K562 (cell line): Measurements from ENCODE around the gene WDR27. TPM values are rescaled to one million over a fixed set of nuclear protein-coding genes. Genes with fewer than 3 reads are reported as not detected.

ENCODE experiments used
- BRF2 ChIP-seq: IDR thresholded peaks from 3 replicates; pipeline ENCODE4 v1.6.1; 2011; ENCODE audit warnings: borderline replicate concordance, mild to moderate bottlenecking; ENCODE audit not compliant: insufficient read length, insufficient read depth
- FOXA3 ChIP-seq, 2 experiments: fragments of 450-650 bp in 1 of 2; sonication (generic) in 1 of 2; formaldehyde crosslinking; IDR thresholded peaks in 1 of 2; conservative IDR thresholded peaks in 1 of 2; 2 replicates each; pipeline versions ENCODE4 v1.4.0 to v1.8.0; 2020 to 2022; ENCODE audit warnings: mild to moderate bottlenecking in 2 of 2, missing genetic modification reagents in 1 of 2
- HOMEZ ChIP-seq: fragments of 250-450 bp; sonication (Bioruptor Pico); IDR thresholded peaks from 2 replicates; pipeline ENCODE4 v1.4.0; 2020; ENCODE audit warnings: mild to moderate bottlenecking, moderate library complexity
- KAT8 ChIP-seq: fragments of 450-650 bp; IDR thresholded peaks from 2 replicates; pipeline ENCODE4 v1.6.1; 2016; ENCODE audit warnings: low read depth, mild to moderate bottlenecking
- NCOA1 ChIP-seq: fragments of 450-650 bp; IDR thresholded peaks from 2 replicates; pipeline ENCODE4 v1.6.1; 2016; ENCODE audit warnings: low read depth
- NR4A1 ChIP-seq, 2 experiments: fragments of 250-450 bp in 1 of 2; fragments of 450-650 bp in 1 of 2; sonication (Bioruptor Pico) in 1 of 2; IDR thresholded peaks; 2 replicates each; pipeline versions ENCODE4 v1.4.0 to v1.6.1; 2016 to 2020; ENCODE audit warnings: mild to moderate bottlenecking in 2 of 2, missing compliant biosample characterization in 1 of 2, missing genetic modification characterization in 1 of 2, moderate library complexity in 1 of 2
- TEAD4 ChIP-seq, 2 experiments: sonication (generic) in 1 of 2; formaldehyde crosslinking in 1 of 2; IDR thresholded peaks; 2 replicates each; pipeline versions ENCODE4 v1.6.1 to v1.8.0; 2012 to 2022; ENCODE audit warnings: borderline replicate concordance in 1 of 2, inconsistent platforms in 1 of 2, low read length in 1 of 2, mild to moderate bottlenecking in 1 of 2, missing genetic modification reagents in 1 of 2
- ZNF239 ChIP-seq: fragments of 250-450 bp; sonication (Bioruptor Pico); IDR thresholded peaks from 2 replicates; pipeline ENCODE4 v1.4.0; 2020; ENCODE audit warnings: mild to moderate bottlenecking
- ZNF3 ChIP-seq: fragments of 250-450 bp; sonication (Bioruptor Pico); IDR thresholded peaks from 2 replicates; pipeline ENCODE4 v1.5.0; 2021; ENCODE audit warnings: mild to moderate bottlenecking, moderate library complexity
- ZNF407 ChIP-seq: fragments of 450-650 bp; IDR thresholded peaks from 2 replicates; pipeline ENCODE4 v1.6.1; 2016; ENCODE audit warnings: low read depth
- ZNF408 ChIP-seq: fragments of 250-450 bp; sonication (Bioruptor Pico); IDR thresholded peaks from 2 replicates; pipeline ENCODE4 v1.4.0; 2020; ENCODE audit warnings: low read depth, mild to moderate bottlenecking, moderate library complexity
- ZNF830 ChIP-seq: fragments of 250-450 bp; sonication (Bioruptor Pico); IDR thresholded peaks from 2 replicates; pipeline ENCODE4 v1.5.0; 2021; ENCODE audit warnings: mild to moderate bottlenecking
- polyA plus RNA-seq, 8 experiments: library from polyadenylated mRNA; depleted of rRNA in 4 of 8; stranded (reverse) in 5 of 8; unstranded in 3 of 8; fragments of >200 nt; fragmentation: Nextera tagmentation in 2 of 8; fragmentation: Illumina TruSeq in 1 of 8; extraction: Ambion mirVana in 2 of 8; extraction: Trizol in 1 of 8; gene quantifications; 2 replicates each; pipeline versions ENCODE4 v1.2.1 to v1.2.3, GENCODE V29; 2011 to 2014; ENCODE audit warnings: inconsistent platforms in 1 of 8, missing spikeins in 1 of 8
- total RNA-seq, 7 experiments: library from RNA; depleted of rRNA in 6 of 7; stranded (reverse); fragments of >200 nt in 6 of 7; fragmentation: Illumina TruSeq in 2 of 7; extraction: Trizol in 2 of 7; gene quantifications; 2 replicates each; pipeline versions ENCODE4 v1.2.1 to v1.2.3, GENCODE V29; 2011 to 2021; ENCODE audit warnings: low replicate concordance in 1 of 7

The WDR27 gene
- total and polyA plus RNA-seq, 9 of the 15 experiments (the other 6 are each of a cell fraction or from before 2014, with no cell fraction given), result 4.3 to 77.2 (median 22.7) TPM

- no peak; a peak in 1 of 4 replicates for TF ChIP-seq FOXA3 (CRISPR knock-in tag; conservative IDR thresholded peaks at IDR 0.05 in 1 of 2, IDR thresholded peaks at IDR 0.05 in 1 of 2)
- TF ChIP-seq ZNF3 (CRISPR knock-in tag), result no peak
- TF ChIP-seq NCOA1, result 0 out of 2 replicates have a peak, but pooled peaks have one; percentile 48
- no peak for TF ChIP-seq BRF2
- TF ChIP-seq NR4A1 (CRISPR knock-in tag; IDR thresholded peaks at IDR 0.05), result no peak
- no peak for TF ChIP-seq NR4A1 (tag; IDR thresholded peaks at IDR 0.05)
- TF ChIP-seq ZNF830 (CRISPR knock-in tag), result no peak; the same call in 1 of the 2 replicates
- TF ChIP-seq ZNF239, result no peak
- TF ChIP-seq ZNF408, result no peak
- no peak for TF ChIP-seq KAT8
- TF ChIP-seq ZNF407, result no peak
- TF ChIP-seq TEAD4 (IDR thresholded peaks at IDR 0.05; ENCODE audit: low read length), result no peak
- no peak for TF ChIP-seq TEAD4 (CRISPR knock-in tag; IDR thresholded peaks at IDR 0.05; ENCODE audit: borderline replicate concordance)
- no peak for TF ChIP-seq HOMEZ (CRISPR knock-in tag)
These were observed at the start of gene WDR27, which contains the start of gene C6orf120 (continued) for GRCh38 chr6:169701954-169702839.
